Stimulated activated naive CD8-positive, alpha-beta T cell treated with anti-CD3 and anti-CD28 coated beads, Interleukin-15, amount 100 ng/mL, for 72 hours (primary cell): ENCODE measurements around the gene MAP1LC3C.
"Not testable (repeated sequence)": the region's sequence is repeated elsewhere in the genome, so short reads cannot be mapped to it uniquely, and the experiment has no call there.

Source experiments
- ATAC-seq: fragments of 150-1000 bp; cut with Tn5 transposase; 2 replicates; pipeline ENCODE4 v1.10.0; 2021; ENCODE audit warnings: mild to moderate bottlenecking, moderate library complexity
- DNase-seq, 2 donors: peaks; one replicate each; pipeline ENCODE4 v3.0.0; 2021 to 2022
- H3K27ac Mint-ChIP-seq, 2 donors: one replicate each; pipeline ENCODE4 v1.8.0; 2022; ENCODE audit warnings: mild to moderate bottlenecking in 2 of 2, mixed read lengths in 2 of 2, moderate library complexity in 2 of 2
- H3K27me3 Mint-ChIP-seq: one replicate; pipeline ENCODE4 v1.8.0; 2022; ENCODE audit warnings: mixed read lengths
- H3K4me1 Mint-ChIP-seq: one replicate; pipeline ENCODE4 v1.8.0; 2022; ENCODE audit warnings: mild to moderate bottlenecking, mixed read lengths
- H3K4me3 Mint-ChIP-seq, 2 donors: one replicate each; pipeline ENCODE4 v1.8.0; 2022; ENCODE audit warnings: mild to moderate bottlenecking in 2 of 2, mixed read lengths in 2 of 2, moderate library complexity in 1 of 2
- H3K9me3 Mint-ChIP-seq, 2 donors: one replicate each; pipeline ENCODE4 v1.8.0; 2022; ENCODE audit warnings: mixed read lengths in 2 of 2

Gene MAP1LC3C

DNA sequence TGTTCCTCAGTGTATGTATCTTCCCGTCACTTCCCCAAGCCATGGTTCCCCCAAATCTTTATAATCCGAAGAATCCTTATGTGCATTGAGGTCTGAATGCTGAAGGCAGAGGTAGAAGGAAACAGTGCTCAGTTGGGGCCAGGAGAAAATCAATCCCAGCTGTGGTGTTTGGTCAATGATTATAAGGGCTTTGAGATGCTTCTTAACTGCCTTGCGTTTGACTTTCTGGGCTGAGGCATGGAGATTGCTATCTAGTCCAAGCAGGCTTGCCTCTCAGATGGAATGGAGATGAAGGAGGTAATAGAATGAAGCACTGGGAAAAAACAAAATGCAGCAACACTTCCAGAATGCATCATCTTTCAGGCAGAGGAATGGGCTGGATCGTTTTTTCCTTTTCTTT lies 3.6 kb upstream of the MAP1LC3C start:
- Mint-ChIP-seq H3K4me3 (no peak overlapping the region), H3K27me3 (no peaks in the 10 kb centered on the region), H3K9me3 (no peaks in the 10 kb centered on the region), H3K27ac (no peak overlapping the region), H3K4me1 (peaks cover 6% of the 10 kb centered on the region)
- no peak for DNase-seq
- ATAC-seq = no peak

DNA sequence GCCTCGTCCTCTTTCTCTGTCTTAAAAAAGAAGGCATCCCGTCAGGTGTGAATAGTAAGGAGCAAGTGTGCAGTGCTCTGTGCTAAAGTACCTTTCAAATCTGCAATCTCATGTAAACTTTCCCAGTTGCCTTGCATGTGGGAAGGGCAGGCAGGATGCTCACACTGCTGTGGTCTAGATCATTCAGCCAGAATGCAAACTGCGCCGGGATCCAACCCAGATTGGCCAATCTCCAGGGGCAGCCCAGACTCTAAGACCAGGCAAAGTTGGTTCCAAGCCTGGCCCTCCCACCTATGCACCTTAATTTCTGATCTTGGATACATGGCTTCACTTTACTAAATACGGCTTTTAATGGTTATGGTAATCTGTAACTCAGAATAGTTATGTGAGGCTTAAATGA lies 3.2 kb upstream of the MAP1LC3C start:
- peaks cover 6% of the 10 kb centered on the region for H3K4me1 Mint-ChIP-seq
- DNase-seq (no peak), ATAC-seq (no peak)
- no peak overlapping the region for H3K4me3 Mint-ChIP-seq
- no peak overlapping the region for H3K27ac Mint-ChIP-seq
- no peaks in the 10 kb centered on the region for H3K9me3 Mint-ChIP-seq
- H3K27me3 Mint-ChIP-seq = no peaks in the 10 kb centered on the region

DNA sequence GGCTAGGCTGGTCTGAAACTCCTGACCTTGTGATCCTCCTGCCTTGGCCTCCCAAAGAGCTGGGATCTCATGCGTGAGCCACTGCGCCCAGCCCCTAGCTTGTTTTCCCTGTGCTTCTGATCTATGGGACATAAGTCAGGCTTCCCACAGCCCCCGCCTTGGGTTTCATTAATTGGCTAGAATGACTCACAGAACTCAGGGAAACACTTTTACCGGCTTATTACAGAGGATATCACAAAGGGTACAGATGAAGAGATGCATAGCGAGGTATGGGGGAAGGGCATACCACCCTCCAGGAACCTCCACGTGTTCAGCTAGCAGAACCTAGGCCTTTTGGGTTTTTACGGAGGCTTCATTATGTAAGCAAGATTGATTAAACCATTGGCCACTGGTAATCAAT lies 1.5 kb upstream of the MAP1LC3C start:
- DNase-seq (no peak), ATAC-seq (no peak)
- H3K27me3 Mint-ChIP-seq = no peaks in the 10 kb centered on the region
- H3K4me1 Mint-ChIP-seq = peaks cover 6% of the 10 kb centered on the region
- no peak overlapping the region for H3K4me3 Mint-ChIP-seq
- H3K9me3 Mint-ChIP-seq = no peaks in the 10 kb centered on the region
- no peak overlapping the region for H3K27ac Mint-ChIP-seq

DNA sequence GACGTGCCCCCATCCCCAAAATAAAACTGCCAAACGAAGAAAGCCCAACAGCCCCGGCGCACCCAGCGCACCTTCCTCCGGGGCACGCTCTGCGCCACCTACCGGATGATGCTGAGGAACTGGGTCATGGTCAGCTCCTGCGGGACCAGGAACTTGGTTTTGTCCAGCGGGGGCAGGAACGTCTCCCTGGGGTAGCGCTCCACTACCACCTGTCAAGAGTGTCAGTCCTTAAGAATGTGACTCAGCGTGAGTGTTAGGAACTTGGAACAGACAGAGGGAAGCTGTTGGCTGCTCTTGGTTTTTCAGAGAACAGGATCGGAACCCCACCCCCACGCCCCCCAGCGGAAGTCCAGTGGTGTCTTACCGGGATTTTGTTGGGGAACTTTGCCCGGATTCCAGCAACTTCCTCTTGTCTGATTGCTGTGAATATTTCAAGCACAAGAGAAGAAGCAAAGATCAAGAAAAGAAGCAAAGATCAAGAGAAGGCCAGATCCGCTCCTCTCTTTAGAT lies 431 bp downstream of the MAP1LC3C start:
- no peaks in the 10 kb centered on the region for H3K9me3 Mint-ChIP-seq
- H3K27me3 Mint-ChIP-seq = peaks cover 7% of the 10 kb centered on the region
- H3K27ac Mint-ChIP-seq = peak overlapping the region in 1 of 2 donors; percentile 69
- DNase-seq (peak; percentile 36 to 51), ATAC-seq (peak; percentile 77)
- peaks cover 6% of the 10 kb centered on the region for H3K4me1 Mint-ChIP-seq
- peak overlapping the region; percentile 69 to 73 for H3K4me3 Mint-ChIP-seq

DNA sequence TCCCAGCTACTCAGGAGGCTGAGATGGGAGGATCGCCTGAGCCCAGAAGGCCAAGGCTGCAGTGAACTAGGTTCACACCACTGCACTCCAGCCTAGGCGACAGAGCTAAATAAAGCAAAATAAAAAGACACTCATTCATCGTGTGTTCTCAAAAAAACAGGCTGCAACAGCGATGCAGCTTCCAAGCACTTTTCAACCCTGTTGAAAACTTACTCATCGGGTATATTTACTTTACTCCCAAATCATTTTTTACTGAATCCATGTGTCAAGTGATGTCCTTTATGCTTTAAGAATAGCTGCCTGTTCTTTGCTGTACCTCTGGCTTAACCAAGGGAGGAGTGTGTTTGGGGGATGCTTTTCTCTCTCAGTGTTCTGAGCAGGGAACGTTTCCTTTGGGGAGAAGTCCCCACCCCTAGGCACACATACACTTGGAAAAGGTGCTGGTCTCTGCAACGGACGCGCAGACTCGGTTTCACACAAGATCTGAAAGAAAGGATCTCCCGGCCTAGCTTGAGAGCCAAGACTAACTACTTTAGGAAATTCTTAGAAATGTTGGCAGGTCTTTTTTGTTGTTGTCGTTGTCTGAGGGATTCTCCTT lies 1.4 kb downstream of the MAP1LC3C start:
- ATAC-seq (no peak), DNase-seq (no peak)
- Mint-ChIP-seq H3K9me3 (no peaks in the 10 kb centered on the region), H3K4me3 (no peak overlapping the region), H3K27ac (no peak overlapping the region), H3K4me1 (peaks cover 6% of the 10 kb centered on the region), H3K27me3 (peaks cover 14% of the 10 kb centered on the region)

DNA sequence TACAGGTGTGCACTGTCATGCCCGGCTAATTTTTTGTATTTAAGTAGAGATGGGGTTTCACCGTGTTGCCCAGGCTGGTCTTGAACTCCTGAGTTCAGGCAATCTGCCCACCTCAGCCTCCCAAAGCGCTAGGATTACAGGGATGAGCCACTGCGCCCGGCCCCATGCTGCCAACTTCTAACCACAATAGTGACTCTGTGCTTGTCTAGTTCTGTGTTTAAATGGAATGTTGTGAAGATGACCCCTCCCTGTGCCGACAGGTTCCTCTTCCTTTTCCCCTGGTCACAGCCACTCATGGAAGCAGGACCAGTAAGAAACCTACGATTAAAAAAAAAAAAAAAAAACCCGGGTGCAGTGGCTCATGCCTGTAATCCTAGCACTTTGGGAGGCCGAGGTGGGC lies 4.7 kb downstream of the MAP1LC3C start:
- H3K27me3 Mint-ChIP-seq = peaks cover 28% of the 10 kb centered on the region
- no peaks in the 10 kb centered on the region for H3K9me3 Mint-ChIP-seq
- no peak overlapping the region for H3K4me3 Mint-ChIP-seq
- peak overlapping the region in 1 of 2 donors; percentile 85 for H3K27ac Mint-ChIP-seq
- H3K4me1 Mint-ChIP-seq = peaks cover 6% of the 10 kb centered on the region
- DNase-seq = no peak
- ATAC-seq = no peak

DNA sequence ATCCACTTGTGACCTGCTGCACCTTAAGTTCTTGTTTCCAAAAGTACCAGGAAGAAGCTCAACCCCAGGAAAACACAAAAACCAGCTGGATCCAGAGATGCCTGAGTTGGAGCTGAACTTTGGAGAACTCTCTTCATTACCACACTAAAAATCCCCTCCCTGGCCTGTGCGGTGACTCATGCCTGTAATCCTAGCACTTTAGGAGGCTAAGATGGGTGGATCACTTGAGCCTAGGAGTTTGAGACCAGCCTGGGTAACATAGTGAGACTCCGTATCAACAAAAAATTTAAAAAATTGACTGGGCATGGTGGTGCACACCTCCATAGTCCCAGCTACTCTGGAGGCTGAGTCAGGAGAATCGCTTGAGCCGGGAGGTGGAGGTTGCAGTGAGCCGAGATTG lies 6.2 kb downstream of the MAP1LC3C start:
- H3K27me3 Mint-ChIP-seq = peaks cover 28% of the 10 kb centered on the region
- no peak for ATAC-seq
- H3K4me3 Mint-ChIP-seq = no peak overlapping the region
- no peak for DNase-seq
- no peaks in the 10 kb centered on the region for H3K4me1 Mint-ChIP-seq
- no peak overlapping the region for H3K27ac Mint-ChIP-seq
- no peaks in the 10 kb centered on the region for H3K9me3 Mint-ChIP-seq

DNA sequence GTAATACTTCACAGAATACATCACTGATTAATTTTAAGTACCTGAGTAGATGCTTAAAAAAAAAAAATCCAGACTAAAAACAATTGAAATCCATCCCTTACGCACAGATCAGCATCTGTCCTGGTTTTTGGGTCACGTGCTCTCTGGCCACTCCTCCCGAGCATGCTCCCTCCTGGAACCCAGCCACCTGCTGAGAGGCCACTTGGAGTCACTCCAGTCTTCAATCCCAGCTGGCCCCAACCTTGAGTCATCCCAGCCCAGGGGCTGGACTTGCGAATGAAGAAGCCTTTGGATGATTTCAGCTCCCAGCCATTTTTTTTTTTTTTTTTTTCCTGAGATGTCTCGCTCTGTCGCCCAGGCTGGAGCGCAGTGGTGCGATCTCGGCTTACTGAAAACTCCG lies 8.9 kb downstream of the MAP1LC3C start:
- no peak overlapping the region for H3K4me3 Mint-ChIP-seq
- peaks cover 28% of the 10 kb centered on the region for H3K27me3 Mint-ChIP-seq
- ATAC-seq (no peak), DNase-seq (no peak)
- H3K9me3 Mint-ChIP-seq = no peaks in the 10 kb centered on the region
- no peak overlapping the region for H3K27ac Mint-ChIP-seq
- H3K4me1 Mint-ChIP-seq = no peaks in the 10 kb centered on the region

DNA sequence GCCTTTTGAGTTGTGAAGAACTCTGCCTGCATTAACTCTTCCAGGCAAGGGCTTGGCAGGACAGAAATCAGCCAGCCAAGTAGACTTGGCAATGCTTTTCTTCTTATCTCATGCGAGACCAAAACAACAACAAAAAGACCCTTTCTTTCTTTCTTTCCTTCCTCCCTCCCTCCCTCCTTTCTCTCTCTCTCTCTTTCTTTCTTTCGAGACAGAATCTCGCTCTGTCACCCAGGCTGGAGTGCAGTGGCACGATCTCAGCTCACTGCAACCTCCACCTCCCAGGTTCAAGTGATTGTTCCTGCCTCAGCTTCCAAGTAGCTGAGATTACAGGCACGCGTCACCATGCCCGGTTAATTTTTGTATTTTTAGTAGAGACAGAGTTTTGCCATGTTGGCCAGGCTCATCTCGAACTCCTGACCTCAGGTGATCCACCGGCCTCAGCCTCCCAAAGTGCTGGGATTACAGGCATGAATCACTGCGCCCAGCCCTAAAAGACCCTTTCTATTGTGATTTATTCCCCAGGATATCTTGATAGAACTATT lies 10.4 kb downstream of the MAP1LC3C start:
- not testable (repeated sequence) for DNase-seq, ATAC-seq, H3K9me3 Mint-ChIP-seq, H3K27ac Mint-ChIP-seq, H3K4me1 Mint-ChIP-seq, H3K4me3 Mint-ChIP-seq
- peaks cover 21% of the 10 kb centered on the region for H3K27me3 Mint-ChIP-seq

DNA sequence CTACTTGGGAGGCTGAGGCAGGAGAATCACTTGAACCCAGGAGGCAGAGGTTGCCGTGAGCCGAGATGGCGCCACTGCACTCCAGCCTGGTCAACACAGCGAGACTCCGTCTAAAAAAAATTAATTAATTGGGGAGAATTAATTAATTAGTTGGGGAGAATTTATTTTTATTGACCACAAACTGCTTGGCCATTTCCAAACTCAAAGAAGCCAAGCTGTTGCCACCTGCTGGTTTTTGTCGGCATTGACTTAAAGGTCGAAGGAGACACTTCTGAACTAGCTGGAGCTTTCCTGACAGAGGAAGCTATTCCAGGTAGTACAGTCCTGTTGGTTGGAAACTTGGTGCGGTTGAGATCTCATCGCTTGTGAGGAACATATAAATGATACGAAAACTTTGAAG lies 13.1 kb downstream of the MAP1LC3C start:
- peaks cover 10% of the 10 kb centered on the region for H3K27me3 Mint-ChIP-seq

DNA sequence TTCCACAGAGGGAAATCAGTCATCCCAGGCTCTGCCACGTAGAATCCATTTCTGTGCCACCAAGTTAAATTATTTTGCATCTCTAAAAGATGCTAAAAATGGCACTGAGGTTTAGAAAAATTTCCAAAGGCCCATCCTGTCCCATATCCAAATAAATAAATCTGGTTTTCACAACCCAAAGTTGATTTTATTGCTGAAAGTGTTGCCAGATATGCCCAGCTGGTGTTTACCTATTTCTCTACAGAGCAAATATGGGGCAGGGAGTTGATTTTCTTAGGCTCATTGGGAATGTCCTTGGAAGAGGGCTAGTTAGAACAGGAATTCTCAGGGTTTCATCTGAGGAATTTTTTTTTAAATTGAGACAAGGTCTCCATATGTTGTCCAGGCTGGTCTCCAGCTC lies 19.0 kb downstream of the MAP1LC3C start:
- DNase-seq (no peak), ATAC-seq (no peak)
- Mint-ChIP-seq H3K27ac (no peak overlapping the region), H3K4me3 (no peak overlapping the region), H3K9me3 (no peaks in the 10 kb centered on the region), H3K4me1 (no peaks in the 10 kb centered on the region), H3K27me3 (peaks cover 6% of the 10 kb centered on the region)

More for the DNA sequence above, 13.1 kb downstream of the MAP1LC3C start:
- DNase-seq (no peak), ATAC-seq (no peak)
- H3K9me3 Mint-ChIP-seq = no peaks in the 10 kb centered on the region
- H3K4me1 Mint-ChIP-seq = no peaks in the 10 kb centered on the region
- H3K4me3 Mint-ChIP-seq = no peak overlapping the region
- no peak overlapping the region for H3K27ac Mint-ChIP-seq

DNA sequence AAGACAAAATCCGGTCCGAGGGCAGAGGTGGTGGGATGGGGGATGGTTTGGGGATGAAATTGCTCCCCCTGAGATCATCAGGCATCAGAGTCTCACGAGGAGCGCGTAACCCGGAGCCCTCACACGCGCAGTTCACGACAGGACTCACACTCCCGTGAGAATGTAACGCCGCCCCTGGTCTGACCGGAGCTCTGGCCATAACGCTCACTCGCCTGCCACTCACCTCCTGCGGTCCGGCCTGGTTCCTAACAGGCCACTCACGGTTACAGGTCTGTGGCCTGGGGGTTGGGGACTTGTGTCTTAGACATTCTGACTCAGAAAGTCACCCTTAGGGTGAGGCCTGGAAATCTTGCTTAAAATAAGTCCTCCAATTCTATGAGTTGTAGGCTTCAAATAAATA lies 19.8 kb downstream of the MAP1LC3C start:
- no peaks in the 10 kb centered on the region for H3K4me1 Mint-ChIP-seq

DNA sequence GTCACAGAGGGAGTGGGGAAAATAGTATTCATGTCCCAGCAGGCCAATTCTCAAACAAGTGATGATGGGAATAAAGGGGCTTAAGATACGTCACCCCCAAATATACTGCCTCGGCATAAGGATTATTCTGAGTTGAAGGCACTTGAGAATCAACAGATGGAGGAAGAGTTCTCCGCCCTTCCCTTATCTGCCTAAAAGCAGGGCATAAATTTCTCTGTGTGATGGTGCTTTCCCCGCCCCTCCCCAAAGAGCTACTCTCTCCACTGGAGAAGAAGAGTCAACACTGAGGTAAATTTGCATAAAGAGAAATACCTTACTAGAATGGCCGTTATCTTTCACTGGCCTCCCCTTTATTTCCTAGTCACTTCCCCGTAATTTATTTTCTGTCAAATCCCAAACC lies 22.7 kb downstream of the MAP1LC3C start:
- no peak for DNase-seq
- H3K4me1 Mint-ChIP-seq = no peaks in the 10 kb centered on the region
- no peaks in the 10 kb centered on the region for H3K9me3 Mint-ChIP-seq
- no peak overlapping the region for H3K4me3 Mint-ChIP-seq
- H3K27ac Mint-ChIP-seq = no peak overlapping the region
- H3K27me3 Mint-ChIP-seq = no peaks in the 10 kb centered on the region
- ATAC-seq = no peak

More for the DNA sequence above, 19.8 kb downstream of the MAP1LC3C start:
- peaks cover 6% of the 10 kb centered on the region for H3K27me3 Mint-ChIP-seq
- DNase-seq = no peak
- peak overlapping the region in 1 of 2 donors; percentile 59 for H3K27ac Mint-ChIP-seq
- no peak overlapping the region for H3K4me3 Mint-ChIP-seq
- no peak for ATAC-seq
- no peaks in the 10 kb centered on the region for H3K9me3 Mint-ChIP-seq

DNA sequence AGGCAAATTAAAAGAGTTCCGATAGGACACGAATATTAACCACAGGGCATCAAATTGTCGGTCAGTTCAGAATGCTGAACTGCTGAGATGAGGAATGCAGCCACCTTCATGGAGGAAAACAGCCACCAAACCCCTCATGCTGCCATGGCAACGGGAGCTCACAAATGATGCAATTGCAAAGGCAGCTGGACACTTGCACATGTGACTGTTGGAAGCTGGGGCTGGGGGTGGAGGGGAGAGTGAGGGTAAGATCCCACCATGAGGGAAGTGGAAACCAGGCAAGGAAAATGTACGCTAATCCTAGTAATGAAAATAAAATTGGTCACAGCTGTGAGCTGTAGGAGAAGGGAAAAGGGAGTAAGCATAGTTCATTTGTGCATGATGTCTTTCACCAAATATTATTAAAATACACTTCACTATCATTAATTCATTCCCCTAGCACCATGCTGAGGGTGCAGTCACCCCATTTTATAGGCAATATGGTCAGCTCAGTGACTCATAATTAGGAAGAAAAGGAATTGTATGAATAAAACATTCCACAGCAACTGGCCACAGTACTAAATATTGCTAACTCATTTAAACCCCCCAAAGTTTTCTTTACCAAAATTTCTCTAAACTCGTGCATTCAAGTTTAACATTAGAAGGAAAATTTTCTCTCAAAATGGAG lies 26.1 kb downstream of the MAP1LC3C start:
- no peak for DNase-seq
- Mint-ChIP-seq H3K27me3 (no peaks in the 10 kb centered on the region), H3K4me3 (no peak overlapping the region), H3K9me3 (no peaks in the 10 kb centered on the region), H3K4me1 (no peaks in the 10 kb centered on the region), H3K27ac (no peak overlapping the region)
- no peak for ATAC-seq

DNA sequence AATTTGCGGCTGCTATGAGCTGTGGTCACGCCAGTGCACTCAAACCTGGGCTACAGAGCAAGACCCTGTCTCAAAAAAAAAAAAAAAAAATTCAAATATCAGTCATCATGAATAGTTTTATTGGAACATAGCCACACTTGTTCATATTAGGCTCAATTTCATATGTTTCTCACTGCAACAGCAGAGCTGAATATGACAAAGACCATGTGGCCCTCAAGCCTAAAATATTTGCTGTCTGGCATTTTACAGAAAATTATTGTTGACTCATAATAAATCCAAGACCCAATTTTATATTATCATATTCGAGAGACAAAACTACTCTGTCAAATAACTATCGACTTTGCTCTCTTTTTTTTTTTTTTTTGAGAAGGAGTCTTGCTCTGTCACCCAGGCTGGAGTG lies 30.3 kb downstream of the MAP1LC3C start:
- no peak for ATAC-seq
- no peak overlapping the region for H3K4me3 Mint-ChIP-seq
- H3K9me3 Mint-ChIP-seq = no peaks in the 10 kb centered on the region
- no peak for DNase-seq
- no peaks in the 10 kb centered on the region for H3K27me3 Mint-ChIP-seq
- no peaks in the 10 kb centered on the region for H3K4me1 Mint-ChIP-seq
- H3K27ac Mint-ChIP-seq = no peak overlapping the region

DNA sequence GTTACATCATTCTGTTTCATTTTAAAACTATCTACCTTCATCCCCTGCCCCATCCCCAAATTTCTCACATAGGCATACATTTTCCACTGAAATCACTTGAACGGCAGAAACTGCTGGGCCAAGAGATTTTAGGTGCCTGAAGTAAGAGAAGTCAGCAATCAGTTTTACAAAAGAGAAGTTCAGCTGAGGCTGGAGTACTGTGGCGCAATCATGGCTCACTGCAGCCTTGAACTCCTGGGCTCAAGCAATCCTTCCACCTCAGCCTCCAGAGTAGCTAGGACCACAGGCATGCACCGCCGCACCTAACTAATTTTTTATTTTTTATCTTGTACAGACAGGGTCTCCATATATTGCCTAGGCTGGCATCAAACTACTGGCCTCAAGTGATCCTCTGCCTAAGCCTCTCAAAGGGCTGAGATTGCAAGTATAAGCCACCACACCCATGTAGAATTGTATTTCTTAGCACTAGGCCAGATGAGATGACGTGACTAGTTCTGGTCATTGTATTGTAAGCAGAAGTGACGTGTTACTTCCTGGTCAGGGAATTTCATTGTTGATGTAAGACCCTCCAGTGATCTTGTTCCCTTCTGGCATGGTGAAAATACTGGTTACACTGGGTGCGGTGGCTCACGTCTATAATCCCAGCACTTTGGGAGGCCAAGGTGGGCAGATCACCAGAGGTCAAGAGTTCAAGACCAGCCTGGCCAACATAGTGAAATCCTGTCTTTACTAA lies 34.2 kb downstream of the MAP1LC3C start:
- Mint-ChIP-seq H3K27ac (no peak overlapping the region), H3K27me3 (no peaks in the 10 kb centered on the region), H3K9me3 (no peaks in the 10 kb centered on the region), H3K4me3 (no peak overlapping the region), H3K4me1 (no peaks in the 10 kb centered on the region)
- no peak for ATAC-seq
- DNase-seq = no peak
